K562 (cell line): ENCODE measurements around the gene ZCCHC24. TPM values are rescaled to one million over a fixed set of nuclear protein-coding genes. Genes with fewer than 3 reads are reported as not detected.

Experiments used
- FOXK2 ChIP-seq, 2 experiments: fragments of 450-650 bp; IDR thresholded peaks in 1 of 2; conservative IDR thresholded peaks in 1 of 2; 2 replicates each; pipeline ENCODE4 v1.6.1; 2016; ENCODE audit warnings: low read depth in 2 of 2, mild to moderate bottlenecking in 1 of 2
- FOXO4 ChIP-seq: fragments of 450-650 bp; formaldehyde crosslinking; IDR thresholded peaks from 2 replicates; pipeline ENCODE4 v1.4.0; 2020; ENCODE audit warnings: mild to moderate bottlenecking, moderate library complexity
- KAT7 ChIP-seq: sonication (generic); formaldehyde crosslinking; IDR thresholded peaks from 2 replicates; pipeline ENCODE4 v1.8.0; 2022; ENCODE audit warnings: missing genetic modification reagents, mild to moderate bottlenecking, borderline replicate concordance
- MXD1 ChIP-seq: fragments of 250-450 bp; sonication (Bioruptor Pico); IDR thresholded peaks from 2 replicates; pipeline ENCODE4 v1.8.0; 2021; ENCODE audit warnings: borderline replicate concordance, mild to moderate bottlenecking, moderate library complexity; ENCODE audit not compliant: poor library complexity, severe bottlenecking
- NR2C2 ChIP-seq, 2 experiments: fragments of 200-800 bp in 1 of 2; sonication (Bioruptor generic) in 1 of 2; sonication (generic) in 1 of 2; formaldehyde crosslinking in 1 of 2; IDR thresholded peaks; 2 replicates each; pipeline versions ENCODE4 v1.6.1 to v1.8.0; 2016 to 2022; ENCODE audit warnings: mild to moderate bottlenecking in 1 of 2, missing compliant biosample characterization in 1 of 2, missing genetic modification characterization in 1 of 2, missing genetic modification reagents in 1 of 2
- NRF1 ChIP-seq, 2 experiments: fragments of 450-650 bp; IDR thresholded peaks in 1 of 2; conservative IDR thresholded peaks in 1 of 2; 2 replicates each; pipeline ENCODE4 v1.6.1; 2014; ENCODE audit warnings: mild to moderate bottlenecking in 2 of 2
- POLR3A ChIP-seq: IDR thresholded peaks from 2 replicates; pipeline ENCODE4 v1.6.1; 2011; ENCODE audit warnings: borderline replicate concordance, mild to moderate bottlenecking, moderate library complexity; ENCODE audit not compliant: insufficient read length, insufficient read depth; ENCODE audit errors: extremely low read depth
- RBFOX2 ChIP-seq: fragments of 200-400 bp; formaldehyde crosslinking; IDR thresholded peaks from 2 replicates; pipeline ENCODE4 v1.6.1; 2017; ENCODE audit warnings: low read depth, mild to moderate bottlenecking, low read length, moderate library complexity
- SIN3B ChIP-seq: fragments of 450-650 bp; IDR thresholded peaks from 2 replicates; pipeline ENCODE4 v1.6.1; 2017; ENCODE audit warnings: low read depth, mild to moderate bottlenecking, moderate library complexity
- SPI1 ChIP-seq: IDR thresholded peaks from 2 replicates; pipeline ENCODE4 v1.6.1; 2011; ENCODE audit warnings: low read depth, low read length, control low read depth, borderline replicate concordance
- TAF9B ChIP-seq: fragments of 450-650 bp; IDR thresholded peaks from 2 replicates; pipeline ENCODE4 v1.6.1; 2018; ENCODE audit warnings: mild to moderate bottlenecking; ENCODE audit not compliant: partially characterized antibody
- ZMIZ1 ChIP-seq, 2 experiments: fragments of 150-350 bp in 1 of 2; IDR thresholded peaks; 2 replicates each; pipeline ENCODE4 v1.6.1; 2012 to 2016; ENCODE audit warnings: low read depth in 2 of 2, low read length in 2 of 2, mild to moderate bottlenecking in 1 of 2, moderate library complexity in 1 of 2
- ZNF239 ChIP-seq: fragments of 250-450 bp; sonication (Bioruptor Pico); IDR thresholded peaks from 2 replicates; pipeline ENCODE4 v1.4.0; 2020; ENCODE audit warnings: mild to moderate bottlenecking
- ZNF785 ChIP-seq: fragments of 250-450 bp; sonication (Bioruptor Pico); IDR thresholded peaks from 2 replicates; pipeline ENCODE4 v1.4.0; 2020; ENCODE audit warnings: mild to moderate bottlenecking
- polyA plus RNA-seq, 8 experiments: library from polyadenylated mRNA; depleted of rRNA in 4 of 8; stranded (reverse) in 5 of 8; unstranded in 3 of 8; fragments of >200 nt; fragmentation: Nextera tagmentation in 2 of 8; fragmentation: Illumina TruSeq in 1 of 8; extraction: Ambion mirVana in 2 of 8; extraction: Trizol in 1 of 8; gene quantifications; 2 replicates each; pipeline versions ENCODE4 v1.2.1 to v1.2.3, GENCODE V29; 2011 to 2014; ENCODE audit warnings: inconsistent platforms in 1 of 8, missing spikeins in 1 of 8
- total RNA-seq, 7 experiments: library from RNA; depleted of rRNA in 6 of 7; stranded (reverse); fragments of >200 nt in 6 of 7; fragmentation: Illumina TruSeq in 2 of 7; extraction: Trizol in 2 of 7; gene quantifications; 2 replicates each; pipeline versions ENCODE4 v1.2.1 to v1.2.3, GENCODE V29; 2011 to 2021; ENCODE audit warnings: low replicate concordance in 1 of 7
- TF ChIP-seq, protein P1 (sequence below): fragments of 450-650 bp; formaldehyde crosslinking; IDR thresholded peaks from 2 replicates; pipeline ENCODE4 v1.4.0; 2020; ENCODE audit warnings: mild to moderate bottlenecking, moderate library complexity
- TF ChIP-seq, protein P2 (sequence below), 3 experiments: fragments of 200-800 bp in 1 of 3; sonication (Bioruptor generic) in 1 of 3; sonication (generic) in 1 of 3; formaldehyde crosslinking in 1 of 3; IDR thresholded peaks; 2 replicates each; pipeline versions ENCODE4 v1.6.1 to v1.8.0; 2016 to 2022; ENCODE audit warnings: mild to moderate bottlenecking in 2 of 3, missing compliant biosample characterization in 2 of 3, missing genetic modification characterization in 2 of 3, missing genetic modification reagents in 1 of 3

The ZCCHC24 gene
- total and polyA plus RNA-seq, 9 of the 15 experiments (the other 6 are each of a cell fraction or from before 2014, with no cell fraction given) = 0.84 to 11.0 (median 4.6) TPM

GRCh38 chr10:79444199-79445119 lies 965 bp downstream of the ZCCHC24 start (continued):
- TF ChIP-seq ZMIZ1 (IDR thresholded peaks at IDR 0.05; ENCODE audit: low read depth in 2 of 2, low read length in 2 of 2) (0 out of 4 replicates have a peak, but pooled peaks of 1 of the 2 experiments have one; percentile 26), SPI1 (peak; percentile 57; the same call in 1 of the 2 replicates), NR2C2 (CRISPR knock-in tag; IDR thresholded peaks at IDR 0.05) (no peak), NR2C2 (tag; IDR thresholded peaks at IDR 0.05) (peak; percentile 50; the same call in 1 of the 2 replicates), FOXO4 (CRISPR knock-in tag) (no peak), KAT7 (peak; percentile 41; the same call in 1 of the 2 replicates), ZNF785 (CRISPR knock-in tag) (no peak), SIN3B (no peak), NRF1 (conservative IDR thresholded peaks at IDR 0.05 in 1 of 2, IDR thresholded peaks at IDR 0.05 in 1 of 2) (peak; percentile 65 to 74), ZNF239 (CRISPR knock-in tag) (no peak), TAF9B (no peak), MXD1 (CRISPR knock-in tag) (no peak), FOXK2 (conservative IDR thresholded peaks at IDR 0.05 in 1 of 2, IDR thresholded peaks at IDR 0.05 in 1 of 2; ENCODE audit: low read depth in 2 of 2) (no peak), RBFOX2 (peak; percentile 15), POLR3A (no peak)
- TF ChIP-seq, protein P1, sequence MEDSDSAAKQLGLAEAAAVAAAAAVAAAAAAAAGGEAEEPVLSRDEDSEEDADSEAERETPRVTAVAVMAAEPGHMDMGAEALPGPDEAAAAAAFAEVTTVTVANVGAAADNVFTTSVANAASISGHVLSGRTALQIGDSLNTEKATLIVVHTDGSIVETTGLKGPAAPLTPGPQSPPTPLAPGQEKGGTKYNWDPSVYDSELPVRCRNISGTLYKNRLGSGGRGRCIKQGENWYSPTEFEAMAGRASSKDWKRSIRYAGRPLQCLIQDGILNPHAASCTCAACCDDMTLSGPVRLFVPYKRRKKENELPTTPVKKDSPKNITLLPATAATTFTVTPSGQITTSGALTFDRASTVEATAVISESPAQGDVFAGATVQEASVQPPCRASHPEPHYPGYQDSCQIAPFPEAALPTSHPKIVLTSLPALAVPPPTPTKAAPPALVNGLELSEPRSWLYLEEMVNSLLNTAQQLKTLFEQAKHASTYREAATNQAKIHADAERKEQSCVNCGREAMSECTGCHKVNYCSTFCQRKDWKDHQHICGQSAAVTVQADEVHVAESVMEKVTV (CRISPR knock-in tag) = no peak
- TF ChIP-seq, protein P2, sequence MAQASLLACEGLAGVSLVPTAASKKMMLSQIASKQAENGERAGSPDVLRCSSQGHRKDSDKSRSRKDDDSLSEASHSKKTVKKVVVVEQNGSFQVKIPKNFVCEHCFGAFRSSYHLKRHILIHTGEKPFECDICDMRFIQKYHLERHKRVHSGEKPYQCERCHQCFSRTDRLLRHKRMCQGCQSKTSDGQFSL (CRISPR knock-in tag; IDR thresholded peaks at IDR 0.05) = no peak
- TF ChIP-seq, protein P2 (tag; IDR thresholded peaks at IDR 0.05) = no peak
